K562 (cell line): Measurements from ENCODE around the gene CYB5R3. TPM values are rescaled to one million over a fixed set of nuclear protein-coding genes. Genes with fewer than 3 reads are reported as not detected.

ENCODE experiments used
- ATF7 ChIP-seq: fragments of 450-650 bp; IDR thresholded peaks from 2 replicates; pipeline ENCODE4 v1.7.1; 2014; ENCODE audit warnings: mild to moderate bottlenecking, moderate library complexity
- POLR3G ChIP-seq: IDR thresholded peaks from 2 replicates; pipeline ENCODE4 v1.6.1; 2011; ENCODE audit not compliant: insufficient read length, insufficient replicate concordance; ENCODE audit errors: extremely low read depth
- polyA plus RNA-seq, 8 experiments: library from polyadenylated mRNA; depleted of rRNA in 4 of 8; stranded (reverse) in 5 of 8; unstranded in 3 of 8; fragments of >200 nt; fragmentation: Nextera tagmentation in 2 of 8; fragmentation: Illumina TruSeq in 1 of 8; extraction: Ambion mirVana in 2 of 8; extraction: Trizol in 1 of 8; gene quantifications; 2 replicates each; pipeline versions ENCODE4 v1.2.1 to v1.2.3, GENCODE V29; 2011 to 2014; ENCODE audit warnings: inconsistent platforms in 1 of 8, missing spikeins in 1 of 8
- total RNA-seq, 7 experiments: library from RNA; depleted of rRNA in 6 of 7; stranded (reverse); fragments of >200 nt in 6 of 7; fragmentation: Illumina TruSeq in 2 of 7; extraction: Trizol in 2 of 7; gene quantifications; 2 replicates each; pipeline versions ENCODE4 v1.2.1 to v1.2.3, GENCODE V29; 2011 to 2021; ENCODE audit warnings: low replicate concordance in 1 of 7
- TF ChIP-seq, protein P1 (sequence below): fragments of 450-650 bp; IDR thresholded peaks from 2 replicates; pipeline ENCODE4 v1.6.1; 2017; ENCODE audit warnings: antibody characterized with exemption, mild to moderate bottlenecking
- TF ChIP-seq, protein P2 (sequence below): sonication (generic); formaldehyde crosslinking; IDR thresholded peaks from 2 replicates; pipeline ENCODE4 v1.9.0; 2022; ENCODE audit warnings: mild to moderate bottlenecking, missing genetic modification reagents
- TF ChIP-seq, protein P3 (sequence below), 2 experiments: IDR thresholded peaks; 2 replicates each; pipeline ENCODE4 v1.6.1; 2011; ENCODE audit warnings: borderline replicate concordance in 1 of 2, control low read depth in 1 of 2, low read depth in 1 of 2, low read length in 1 of 2, mild to moderate bottlenecking in 1 of 2, mixed read lengths in 1 of 2, moderate library complexity in 1 of 2; ENCODE audit not compliant: insufficient read depth in 1 of 2, insufficient read length in 1 of 2, poor library complexity in 1 of 2, severe bottlenecking in 1 of 2; ENCODE audit errors: extremely low read depth in 1 of 2

Gene CYB5R3
- total and polyA plus RNA-seq, 9 of the 15 experiments (the other 6 are each of a cell fraction or from before 2014, with no cell fraction given), result 1.4 to 66.8 (median 23.4) TPM

DNA sequence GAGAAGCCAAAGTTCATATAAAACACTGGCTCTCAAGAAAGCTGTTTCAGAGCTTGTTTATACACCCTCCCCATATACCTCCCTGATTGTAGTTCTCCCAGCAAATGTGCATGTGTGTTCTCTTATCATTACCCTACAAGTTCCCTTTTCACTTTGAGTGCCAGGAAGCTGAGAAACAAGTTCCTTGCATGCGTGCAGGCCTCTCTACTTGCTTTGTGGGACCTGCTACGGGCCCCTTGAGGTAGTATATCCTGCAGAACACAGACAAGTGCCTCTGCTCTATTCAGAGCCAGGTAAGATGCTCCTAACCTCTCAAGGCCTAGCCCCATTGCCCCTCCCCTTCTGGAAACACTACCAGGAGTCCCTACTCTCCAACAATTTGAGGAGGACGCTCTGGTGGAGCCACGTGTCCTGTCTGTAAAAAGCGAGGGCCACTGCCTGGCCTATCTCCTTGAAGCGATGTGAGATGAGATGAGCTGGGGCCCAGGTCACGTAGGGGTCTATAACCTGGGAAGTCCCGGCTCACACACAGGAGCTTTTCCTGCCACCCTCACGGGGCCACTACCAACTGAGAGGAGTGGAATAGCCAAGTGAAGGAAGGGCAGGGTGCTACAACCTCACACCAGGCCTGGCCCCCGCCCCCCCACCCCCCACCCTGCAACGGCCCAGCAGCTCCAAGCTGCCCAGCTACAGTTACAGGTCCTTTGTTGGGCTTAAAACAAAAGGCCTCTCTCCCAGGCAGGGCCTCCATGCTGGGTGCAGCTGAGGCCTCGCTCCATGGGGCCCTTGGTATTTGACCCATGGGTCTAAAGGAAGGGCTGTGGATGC is 6.2 kb downstream of the CYB5R3 start (continued):
- TF ChIP-seq, protein P1, sequence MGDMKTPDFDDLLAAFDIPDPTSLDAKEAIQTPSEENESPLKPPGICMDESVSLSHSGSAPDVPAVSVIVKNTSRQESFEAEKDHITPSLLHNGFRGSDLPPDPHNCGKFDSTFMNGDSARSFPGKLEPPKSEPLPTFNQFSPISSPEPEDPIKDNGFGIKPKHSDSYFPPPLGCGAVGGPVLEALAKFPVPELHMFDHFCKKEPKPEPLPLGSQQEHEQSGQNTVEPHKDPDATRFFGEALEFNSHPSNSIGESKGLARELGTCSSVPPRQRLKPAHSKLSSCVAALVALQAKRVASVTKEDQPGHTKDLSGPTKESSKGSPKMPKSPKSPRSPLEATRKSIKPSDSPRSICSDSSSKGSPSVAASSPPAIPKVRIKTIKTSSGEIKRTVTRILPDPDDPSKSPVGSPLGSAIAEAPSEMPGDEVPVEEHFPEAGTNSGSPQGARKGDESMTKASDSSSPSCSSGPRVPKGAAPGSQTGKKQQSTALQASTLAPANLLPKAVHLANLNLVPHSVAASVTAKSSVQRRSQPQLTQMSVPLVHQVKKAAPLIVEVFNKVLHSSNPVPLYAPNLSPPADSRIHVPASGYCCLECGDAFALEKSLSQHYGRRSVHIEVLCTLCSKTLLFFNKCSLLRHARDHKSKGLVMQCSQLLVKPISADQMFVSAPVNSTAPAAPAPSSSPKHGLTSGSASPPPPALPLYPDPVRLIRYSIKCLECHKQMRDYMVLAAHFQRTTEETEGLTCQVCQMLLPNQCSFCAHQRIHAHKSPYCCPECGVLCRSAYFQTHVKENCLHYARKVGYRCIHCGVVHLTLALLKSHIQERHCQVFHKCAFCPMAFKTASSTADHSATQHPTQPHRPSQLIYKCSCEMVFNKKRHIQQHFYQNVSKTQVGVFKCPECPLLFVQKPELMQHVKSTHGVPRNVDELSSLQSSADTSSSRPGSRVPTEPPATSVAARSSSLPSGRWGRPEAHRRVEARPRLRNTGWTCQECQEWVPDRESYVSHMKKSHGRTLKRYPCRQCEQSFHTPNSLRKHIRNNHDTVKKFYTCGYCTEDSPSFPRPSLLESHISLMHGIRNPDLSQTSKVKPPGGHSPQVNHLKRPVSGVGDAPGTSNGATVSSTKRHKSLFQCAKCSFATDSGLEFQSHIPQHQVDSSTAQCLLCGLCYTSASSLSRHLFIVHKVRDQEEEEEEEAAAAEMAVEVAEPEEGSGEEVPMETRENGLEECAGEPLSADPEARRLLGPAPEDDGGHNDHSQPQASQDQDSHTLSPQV, result 0 out of 2 replicates have a peak, but pooled peaks have one; percentile 49
- TF ChIP-seq, protein P2, sequence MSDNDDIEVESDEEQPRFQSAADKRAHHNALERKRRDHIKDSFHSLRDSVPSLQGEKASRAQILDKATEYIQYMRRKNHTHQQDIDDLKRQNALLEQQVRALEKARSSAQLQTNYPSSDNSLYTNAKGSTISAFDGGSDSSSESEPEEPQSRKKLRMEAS (CRISPR knock-in tag), result peak; percentile 63
- TF ChIP-seq, protein P3, sequence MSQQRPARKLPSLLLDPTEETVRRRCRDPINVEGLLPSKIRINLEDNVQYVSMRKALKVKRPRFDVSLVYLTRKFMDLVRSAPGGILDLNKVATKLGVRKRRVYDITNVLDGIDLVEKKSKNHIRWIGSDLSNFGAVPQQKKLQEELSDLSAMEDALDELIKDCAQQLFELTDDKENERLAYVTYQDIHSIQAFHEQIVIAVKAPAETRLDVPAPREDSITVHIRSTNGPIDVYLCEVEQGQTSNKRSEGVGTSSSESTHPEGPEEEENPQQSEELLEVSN (IDR thresholded peaks at IDR 0.05; ENCODE audit: borderline replicate concordance in 1 of 2, extremely low read depth in 1 of 2, insufficient read depth in 1 of 2, insufficient read length in 1 of 2, low read depth in 1 of 2, low read length in 1 of 2, poor library complexity in 1 of 2, severe bottlenecking in 1 of 2), result peak in 1 of 2 experiments; percentile 45
- TF ChIP-seq POLR3G (no peak), ATF7 (no peak)
